Large intestine (tissue), 3 donors: ENCODE results near the gene PTPRB. TPM values are rescaled to one million over a fixed set of nuclear protein-coding genes. Genes with fewer than 3 reads are reported as not detected.

Experiments used
- DNase-seq, 2 donors: peaks; one replicate each; pipeline versions ENCODE4 v3.0.0 to v3.0.0-alpha.2; 2013
- H3K27ac ChIP-seq: one replicate; pipeline ENCODE4 v1.5.1; 2013; ENCODE audit warnings: low read length
- H3K27me3 ChIP-seq: 2 replicates; pipeline ENCODE4 v1.6.1; 2013; ENCODE audit warnings: low read length; ENCODE audit not compliant: control insufficient read depth, insufficient read depth
- H3K36me3 ChIP-seq: 2 replicates; pipeline ENCODE4 v1.6.1; 2013; ENCODE audit warnings: low read length; ENCODE audit not compliant: control insufficient read depth, insufficient read depth
- H3K4me1 ChIP-seq: one replicate; pipeline ENCODE4 v1.6.1; 2013; ENCODE audit warnings: low read length; ENCODE audit not compliant: control insufficient read depth, insufficient read depth
- H3K4me3 ChIP-seq: one replicate; pipeline ENCODE4 v1.5.1; 2013; ENCODE audit warnings: low read length
- H3K9me3 ChIP-seq: one replicate; pipeline ENCODE4 v1.6.1; 2013; ENCODE audit warnings: mild to moderate bottlenecking, low read depth, low read length, moderate library complexity; ENCODE audit not compliant: control insufficient read depth
- WGBS: methylation state at CpG from one replicate; pipeline ENCODE4 v1.1.5; 2013; ENCODE audit warnings: low lambda C conversion rate; ENCODE audit not compliant: insufficient coverage; 5-methylcytosine and 5-hydroxymethylcytosine counted together
- polyA plus RNA-seq: library from polyadenylated mRNA; unstranded; fragments of 120-200 nt; gene quantifications from one replicate; pipeline ENCODE4 v1.2.1, GENCODE V29; 2013

Gene PTPRB
- polyA plus RNA-seq, 1 donor, result 7.2 TPM

- WGBS, result no CpG with 5 or more reads among the region's 2 CpGs
Measured at GRCh38 chr12:70644861-70645260, 7.6 kb upstream of the PTPRB start.

GRCh38 chr12:70643939-70644338, 6.7 kb upstream of the PTPRB start:
- DNase-seq, result no peak
- H3K27ac ChIP-seq, result no peak overlapping the region
- no peak overlapping the region for H3K4me3 ChIP-seq
- H3K27me3 ChIP-seq, result no peaks in the 10 kb centered on the region
- peaks cover 5% of the 10 kb centered on the region for H3K4me1 ChIP-seq
- H3K9me3 ChIP-seq, result no peaks in the 10 kb centered on the region
- no peaks in the 10 kb centered on the region for H3K36me3 ChIP-seq
- WGBS, result 80% methylated on average over 3 of the region's 3 CpGs

More at GRCh38 chr12:70644861-70645260, 7.6 kb upstream of the PTPRB start:
- Histone ChIP-seq H3K4me1 (peaks cover 5% of the 10 kb centered on the region), H3K36me3 (no peaks in the 10 kb centered on the region), H3K9me3 (no peaks in the 10 kb centered on the region), H3K27me3 (no peaks in the 10 kb centered on the region), H3K27ac (no peak overlapping the region), H3K4me3 (no peak overlapping the region)
- DNase-seq, result no peak

GRCh38 chr12:70641691-70642090, 4.5 kb upstream of the PTPRB start:
- Histone ChIP-seq H3K27ac (no peak overlapping the region), H3K36me3 (no peaks in the 10 kb centered on the region), H3K4me3 (no peak overlapping the region), H3K4me1 (peaks cover 5% of the 10 kb centered on the region), H3K27me3 (no peaks in the 10 kb centered on the region), H3K9me3 (no peaks in the 10 kb centered on the region)
- no CpG with 5 or more reads among the region's 2 CpGs for WGBS
- no peak for DNase-seq

- Histone ChIP-seq H3K9me3 (no peaks in the 10 kb centered on the region), H3K36me3 (no peaks in the 10 kb centered on the region), H3K4me1 (peaks cover 5% of the 10 kb centered on the region), H3K4me3 (no peak overlapping the region), H3K27me3 (no peaks in the 10 kb centered on the region), H3K27ac (no peak overlapping the region)
- WGBS, result no CpG with 5 or more reads among the region's 1 CpG
- DNase-seq, result no peak
Measured at GRCh38 chr12:70640901-70641300, 3.7 kb upstream of the PTPRB start.

GRCh38 chr12:70639535-70639934, 2.3 kb upstream of the PTPRB start:
- no peaks in the 10 kb centered on the region for H3K36me3 ChIP-seq
- H3K9me3 ChIP-seq, result no peaks in the 10 kb centered on the region
- H3K4me1 ChIP-seq, result no peaks in the 10 kb centered on the region
- no peak for DNase-seq
- H3K27ac ChIP-seq, result no peak overlapping the region
- no peak overlapping the region for H3K4me3 ChIP-seq
- no CpG with 5 or more reads among the region's 2 CpGs for WGBS
- no peaks in the 10 kb centered on the region for H3K27me3 ChIP-seq

- no peak for DNase-seq
- no CpG with 5 or more reads among the region's 1 CpG for WGBS
- no peak overlapping the region for H3K27ac ChIP-seq
- H3K9me3 ChIP-seq, result no peaks in the 10 kb centered on the region
- no peak overlapping the region for H3K4me3 ChIP-seq
- no peaks in the 10 kb centered on the region for H3K36me3 ChIP-seq
- H3K4me1 ChIP-seq, result no peaks in the 10 kb centered on the region
- H3K27me3 ChIP-seq, result no peaks in the 10 kb centered on the region
Measured at GRCh38 chr12:70638639-70639360, 1.6 kb upstream of the PTPRB start.

- DNase-seq, result no peak
- Histone ChIP-seq H3K4me1 (no peaks in the 10 kb centered on the region), H3K9me3 (no peaks in the 10 kb centered on the region), H3K27me3 (no peaks in the 10 kb centered on the region), H3K36me3 (no peaks in the 10 kb centered on the region), H3K4me3 (no peak overlapping the region), H3K27ac (no peak overlapping the region)
- WGBS, result no CpG with 5 or more reads among the region's 7 CpGs
Measured at GRCh38 chr12:70635755-70636154, 1.5 kb downstream of the PTPRB start.

- Histone ChIP-seq H3K27ac (no peak overlapping the region), H3K9me3 (no peaks in the 10 kb centered on the region), H3K4me3 (no peak overlapping the region), H3K4me1 (no peaks in the 10 kb centered on the region), H3K27me3 (no peaks in the 10 kb centered on the region), H3K36me3 (no peaks in the 10 kb centered on the region)
- 100% methylated on average over 1 of the region's 3 CpGs for WGBS
- DNase-seq, result no peak
Measured at GRCh38 chr12:70628701-70629480, 8.3 kb downstream of the PTPRB start.

- H3K4me3 ChIP-seq, result no peak overlapping the region
- no peaks in the 10 kb centered on the region for H3K36me3 ChIP-seq
- no peak for DNase-seq
- no peak overlapping the region for H3K27ac ChIP-seq
- H3K27me3 ChIP-seq, result no peaks in the 10 kb centered on the region
- H3K4me1 ChIP-seq, result no peaks in the 10 kb centered on the region
- WGBS, result 75% methylated on average over 4 of the region's 5 CpGs
- H3K9me3 ChIP-seq, result no peaks in the 10 kb centered on the region
Measured at GRCh38 chr12:70627677-70628076, 9.6 kb downstream of the PTPRB start.

GRCh38 chr12:70626180-70626579, 11.0 kb downstream of the PTPRB start:
- no peak for DNase-seq
- Histone ChIP-seq H3K27ac (no peak overlapping the region), H3K4me1 (no peaks in the 10 kb centered on the region), H3K36me3 (no peaks in the 10 kb centered on the region), H3K4me3 (no peak overlapping the region), H3K9me3 (no peaks in the 10 kb centered on the region), H3K27me3 (no peaks in the 10 kb centered on the region)
- no CpG with 5 or more reads among the region's 3 CpGs for WGBS
